GM12891 (cell line): ENCODE data around the gene ACAP1.

Source experiments
- POLR2A ChIP-seq: IDR thresholded peaks from 2 replicates; pipeline ENCODE4 v1.6.1; 2011; ENCODE audit warnings: low read depth, low read length, control low read depth
- TAF1 ChIP-seq: IDR thresholded peaks from 2 replicates; pipeline ENCODE4 v1.6.1; 2011; ENCODE audit warnings: low read depth, low read length, control low read depth

- TF ChIP-seq POLR2A (no peak), TAF1 (no peak)
Observed at GRCh38 chr17:7327501-7327900, 8.8 kb upstream of the ACAP1 start.
